ENCODE data around the gene FTO.

- TF ChIP-seq POLR2A (IDR thresholded peaks at IDR 0.05): no peak
- no peak for TF ChIP-seq CTCF (IDR thresholded peaks at IDR 0.05)
These were observed 367.6 kb downstream of the FTO start for GRCh38 chr16:54071514-54071913.

Data from testis (tissue), 2 donors.